Body of pancreas (tissue), 4 donors: ENCODE measurements around the gene SIK2. TPM values are rescaled to one million over a fixed set of nuclear protein-coding genes. Genes with fewer than 3 reads are reported as not detected.

ENCODE experiments used
- ATAC-seq: fragments of 150-250 bp; one replicate; pipeline ENCODE4 v1.9.1; 2016
- DNase-seq, 4 donors: peaks; one replicate each; pipeline ENCODE4 v3.0.0-alpha.2; 2019
- H3K27ac ChIP-seq, 4 donors: fragments of 200-600 bp; sonication (generic); 1 replicate in 3 of 4; 2 replicates in 1 of 4; pipeline versions ENCODE4 v1.5.1 to v1.6.1; 2016 to 2019; ENCODE audit warnings: mild to moderate bottlenecking in 1 of 4, mixed read lengths in 1 of 4, moderate library complexity in 1 of 4
- H3K27me3 ChIP-seq, 2 donors: fragments of 200-600 bp; sonication (generic); one replicate each; pipeline ENCODE4 v1.6.0; 2016; ENCODE audit warnings: mild to moderate bottlenecking in 1 of 2
- H3K36me3 ChIP-seq, 2 donors: fragments of 200-600 bp; sonication (generic); replicated peaks in 1 of 2; 2 replicates each; pipeline ENCODE4 v1.5.1; 2016; ENCODE audit warnings: low read depth in 2 of 2; ENCODE audit not compliant: insufficient read depth in 1 of 2
- H3K4me1 ChIP-seq: fragments of 200-600 bp; sonication (generic); one replicate; pipeline ENCODE4 v1.6.0; 2016
- H3K4me3 ChIP-seq, 2 donors: fragments of 200-600 bp; sonication (generic); 1 replicate in 1 of 2; 2 replicates in 1 of 2; pipeline ENCODE4 v1.5.1; 2016 to 2019
- H3K9me3 ChIP-seq, 3 donors: fragments of 200-600 bp; sonication (generic); 1 replicate in 2 of 3; 2 replicates in 1 of 3; pipeline ENCODE4 v1.5.1; 2016
- POLR2A ChIP-seq, 3 donors: fragments of 450-650 bp; IDR thresholded peaks; one replicate each; pipeline ENCODE4 v1.6.1; 2016; ENCODE audit warnings: antibody characterized with exemption in 3 of 3, mild to moderate bottlenecking in 2 of 3
- WGBS, 2 donors: methylation state at CpG; one replicate each; pipeline ENCODE4 v1.1.5; 2017; 5-methylcytosine and 5-hydroxymethylcytosine counted together
- intact Hi-C: fragments of 100-400 bp; cut with DNase I; formaldehyde crosslinking; loops from one replicate; pipeline ENCODE4 v1.15.1; 2023
- total RNA-seq, 2 donors: library from RNA; depleted of rRNA; stranded (reverse); fragments of >200 nt; gene quantifications; one replicate each; pipeline ENCODE4 v1.1.0, GENCODE V29; 2016
- TF ChIP-seq, protein P1 (sequence below), 7 experiments: fragments of 450-650 bp in 4 of 7; fragments of 200-600 bp in 3 of 7; sonication (generic) in 3 of 7; IDR thresholded peaks; one replicate each; pipeline ENCODE4 v1.5.1; 2016 to 2019; ENCODE audit warnings: antibody characterized with exemption in 7 of 7

The SIK2 gene
- total RNA-seq, 2 donors from 2014 or later = 15.3 to 16.5 TPM

DNA sequence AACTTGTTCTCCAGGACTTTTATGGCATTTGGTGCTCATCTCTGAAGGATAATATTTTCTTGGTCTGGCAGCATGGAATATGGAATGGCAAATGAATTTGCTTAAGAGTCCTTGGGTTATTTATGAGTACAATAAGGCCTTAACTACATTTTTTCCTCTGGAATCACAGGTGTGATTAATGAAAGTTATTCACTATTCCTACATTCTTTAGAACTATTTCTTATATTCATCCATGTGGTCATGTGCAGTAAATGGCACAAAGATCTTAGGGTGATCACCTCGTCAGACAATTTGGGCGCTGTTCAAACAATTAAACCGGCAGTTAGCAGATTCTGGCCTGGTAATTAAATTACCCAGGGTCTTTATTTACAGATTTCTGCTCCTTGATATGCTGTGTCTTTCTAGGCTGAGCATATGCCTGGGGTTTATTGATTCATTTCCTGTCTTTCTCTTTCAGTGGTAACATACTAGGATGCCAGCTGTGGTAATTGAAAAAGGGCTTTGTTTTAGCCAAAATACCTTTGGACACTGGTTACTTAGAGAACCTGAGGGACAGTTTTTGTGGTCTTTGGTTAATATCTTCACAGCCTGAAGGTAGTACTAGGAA is 31.6 kb downstream of the SIK2 start:
- DNase-seq (no peak), ATAC-seq (no peak)
- Histone ChIP-seq H3K4me1 (peaks cover 34% of the 10 kb centered on the region), H3K9me3 (peaks cover 0 to 2% (median 0%) of the 10 kb centered on the region in 3 donors), H3K27ac (peak overlapping the region; percentile 62 to 78 (median 66)), H3K36me3 (peaks cover 0 to 3% of the 10 kb centered on the region in 2 donors), H3K4me3 (no peak overlapping the region), H3K27me3 (no peaks in the 10 kb centered on the region)
- intact Hi-C loops = loop anchor here (10.0 kb wide), 1 partner anchor 51 kb away; no protein-coding TSS in a partner anchor
- TF ChIP-seq, protein P1, sequence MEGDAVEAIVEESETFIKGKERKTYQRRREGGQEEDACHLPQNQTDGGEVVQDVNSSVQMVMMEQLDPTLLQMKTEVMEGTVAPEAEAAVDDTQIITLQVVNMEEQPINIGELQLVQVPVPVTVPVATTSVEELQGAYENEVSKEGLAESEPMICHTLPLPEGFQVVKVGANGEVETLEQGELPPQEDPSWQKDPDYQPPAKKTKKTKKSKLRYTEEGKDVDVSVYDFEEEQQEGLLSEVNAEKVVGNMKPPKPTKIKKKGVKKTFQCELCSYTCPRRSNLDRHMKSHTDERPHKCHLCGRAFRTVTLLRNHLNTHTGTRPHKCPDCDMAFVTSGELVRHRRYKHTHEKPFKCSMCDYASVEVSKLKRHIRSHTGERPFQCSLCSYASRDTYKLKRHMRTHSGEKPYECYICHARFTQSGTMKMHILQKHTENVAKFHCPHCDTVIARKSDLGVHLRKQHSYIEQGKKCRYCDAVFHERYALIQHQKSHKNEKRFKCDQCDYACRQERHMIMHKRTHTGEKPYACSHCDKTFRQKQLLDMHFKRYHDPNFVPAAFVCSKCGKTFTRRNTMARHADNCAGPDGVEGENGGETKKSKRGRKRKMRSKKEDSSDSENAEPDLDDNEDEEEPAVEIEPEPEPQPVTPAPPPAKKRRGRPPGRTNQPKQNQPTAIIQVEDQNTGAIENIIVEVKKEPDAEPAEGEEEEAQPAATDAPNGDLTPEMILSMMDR (IDR thresholded peaks at IDR 0.05) = no peak
- no peak for TF ChIP-seq POLR2A (IDR thresholded peaks at IDR 0.05)
- 13 to 17% methylated on average over 3 of the region's 3 CpGs for WGBS, 2 donors

DNA sequence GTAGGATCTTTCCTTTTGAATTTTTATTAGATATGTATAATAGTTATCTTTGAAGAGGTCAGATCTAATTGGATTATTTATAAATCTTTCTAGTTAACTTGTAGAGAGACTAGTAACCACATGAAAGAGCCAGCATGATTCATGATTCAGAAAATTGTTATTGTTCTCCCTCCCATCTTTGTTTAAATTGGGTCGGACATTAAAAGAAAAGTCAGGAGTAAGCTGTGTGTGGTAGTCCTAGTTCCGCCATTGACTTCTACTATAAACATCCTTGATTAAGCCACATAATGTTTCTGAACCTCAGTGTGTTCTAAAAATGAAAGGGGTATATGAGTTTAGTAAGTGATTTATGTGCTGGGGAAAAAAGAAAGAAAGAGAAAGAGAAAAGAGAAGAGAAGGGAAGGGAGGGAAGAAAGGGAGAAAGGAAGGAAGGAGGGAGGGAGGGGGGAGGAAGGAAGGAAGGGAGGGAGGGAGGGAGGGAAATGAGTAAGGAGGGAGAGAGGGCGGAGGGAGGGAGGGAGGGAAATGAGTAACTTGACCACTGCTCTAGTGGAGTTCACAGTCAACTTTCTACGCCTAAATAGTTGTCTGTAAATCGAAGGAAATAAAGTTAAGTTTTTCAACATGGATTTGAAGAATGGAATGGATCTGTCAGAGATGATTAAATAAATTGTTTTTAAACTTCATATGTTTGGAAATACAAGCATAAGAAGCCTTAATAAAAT is 32.9 kb downstream of the SIK2 start:
- Histone ChIP-seq H3K36me3 (no peaks in the 10 kb centered on the region), H3K9me3 (peaks cover 0 to 2% (median 0%) of the 10 kb centered on the region in 3 donors), H3K4me3 (no peak overlapping the region), H3K27ac (peak overlapping the region in 3 of 4 donors; percentile 32 to 78 (median 38)), H3K4me1 (peaks cover 34% of the 10 kb centered on the region), H3K27me3 (no peaks in the 10 kb centered on the region)
- no peak for ATAC-seq
- DNase-seq = no peak
- TF ChIP-seq, protein P1 (IDR thresholded peaks at IDR 0.05) = no peak
- no peak for TF ChIP-seq POLR2A (IDR thresholded peaks at IDR 0.05)
- intact Hi-C loops = loop anchor here (10.0 kb wide), 1 partner anchor 50 kb away; no protein-coding TSS in a partner anchor
- 62 to 65% methylated on average over 5 of the region's 5 CpGs for WGBS, 2 donors

DNA sequence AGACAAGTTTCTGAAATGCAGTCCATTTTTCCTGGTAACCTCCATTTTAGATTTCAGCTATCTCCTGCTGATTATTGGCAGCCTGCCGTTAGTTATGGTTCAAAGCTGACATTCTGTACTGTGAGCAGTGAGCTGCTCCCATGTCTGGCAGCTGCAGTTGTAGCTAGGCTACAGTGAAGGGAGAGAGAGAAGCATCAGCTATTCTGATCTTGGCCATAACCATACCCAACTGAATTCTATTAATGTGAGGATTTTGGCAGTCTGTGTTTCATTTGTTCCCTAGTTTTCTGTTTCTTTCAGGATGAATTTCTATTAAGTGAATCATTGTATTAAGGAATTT is 33.4 kb downstream of the SIK2 start:
- Histone ChIP-seq H3K36me3 (no peaks in the 10 kb centered on the region), H3K4me1 (peaks cover 34% of the 10 kb centered on the region), H3K27ac (peak overlapping the region in 3 of 4 donors; percentile 32 to 78 (median 38)), H3K4me3 (no peak overlapping the region), H3K27me3 (no peaks in the 10 kb centered on the region), H3K9me3 (peaks cover 0 to 2% (median 0%) of the 10 kb centered on the region in 3 donors)
- DNase-seq = peak; percentile 28 to 60 (median 52)
- intact Hi-C loops = loop anchor here (10.0 kb wide), 1 partner anchor 49 kb away; no protein-coding TSS in a partner anchor
- TF ChIP-seq, protein P1 (IDR thresholded peaks at IDR 0.05) = no peak
- no peak for TF ChIP-seq POLR2A (IDR thresholded peaks at IDR 0.05)
- ATAC-seq = peak; percentile 49
- WGBS, 2 donors = 6 to 30% methylated on average over 1 of the region's 1 CpG

DNA sequence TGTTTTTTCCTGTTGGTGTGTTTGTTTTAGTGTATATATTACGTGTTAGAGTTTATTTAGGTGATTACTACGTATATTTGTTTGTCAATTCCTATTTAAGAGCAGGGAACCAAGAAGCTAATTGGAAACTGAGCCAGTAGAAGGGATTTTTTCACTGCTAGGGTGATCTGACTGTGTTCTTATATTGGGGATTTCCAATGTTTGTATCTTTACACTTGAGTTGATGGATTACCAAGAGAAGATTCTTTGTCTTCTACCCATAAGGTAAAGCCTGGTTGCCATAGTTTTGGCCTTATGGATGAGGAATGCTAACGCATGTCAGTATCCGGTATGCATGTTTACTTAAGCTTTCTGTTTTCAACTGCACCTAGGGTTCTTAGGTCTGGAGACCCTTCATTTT is 35.6 kb downstream of the SIK2 start:
- H3K9me3 ChIP-seq = peaks cover 0 to 2% (median 0%) of the 10 kb centered on the region in 3 donors
- ATAC-seq (no peak), DNase-seq (no peak)
- H3K27me3 ChIP-seq = no peaks in the 10 kb centered on the region
- intact Hi-C loops = loop anchor here (10.0 kb wide), 1 partner anchor 47 kb away; no protein-coding TSS in a partner anchor
- TF ChIP-seq POLR2A (IDR thresholded peaks at IDR 0.05) = no peak
- TF ChIP-seq, protein P1 (IDR thresholded peaks at IDR 0.05) = no peak
- no peak overlapping the region for H3K4me3 ChIP-seq
- no peaks in the 10 kb centered on the region for H3K36me3 ChIP-seq
- 94 to 96% methylated on average over 4 of the region's 4 CpGs for WGBS, 2 donors
- H3K4me1 ChIP-seq = peaks cover 24% of the 10 kb centered on the region
- no peak overlapping the region for H3K27ac ChIP-seq
